Esophagus squamous epithelium (tissue), 5 donors: ENCODE data around the gene SLC38A1. TPM values are rescaled to one million over a fixed set of nuclear protein-coding genes. Genes with fewer than 3 reads are reported as not detected.

Source experiments
- DNase-seq: peaks from one replicate; lab custom pipeline; 2025; lab: John Stamatoyannopoulos, UW
- H3K27ac ChIP-seq, 4 donors: fragments of 200-600 bp; sonication (generic); one replicate each; pipeline ENCODE4 v1.5.1; 2016 to 2019; ENCODE audit warnings: mild to moderate bottlenecking in 1 of 4
- H3K27me3 ChIP-seq, 4 donors: fragments of 200-600 bp; sonication (generic); 1 replicate in 3 of 4; 2 replicates in 1 of 4; pipeline versions ENCODE4 v1.5.1 to v1.6.0; 2017 to 2021; ENCODE audit warnings: antibody characterized with exemption in 1 of 4
- H3K36me3 ChIP-seq, 3 donors: fragments of 200-600 bp; sonication (generic); one replicate each; pipeline ENCODE4 v1.5.1; 2016 to 2019
- H3K4me1 ChIP-seq, 3 donors: fragments of 200-600 bp; sonication (generic); one replicate each; pipeline ENCODE4 v1.5.1; 2017 to 2019
- H3K4me3 ChIP-seq, 4 donors: fragments of 200-600 bp; sonication (generic); 1 replicate in 3 of 4; 2 replicates in 1 of 4; pipeline ENCODE4 v1.5.1; 2016 to 2019; ENCODE audit warnings: mild to moderate bottlenecking in 2 of 4, moderate library complexity in 1 of 4
- H3K9me3 ChIP-seq, 3 donors: fragments of 200-600 bp; sonication (generic); one replicate each; pipeline ENCODE4 v1.5.1; 2016 to 2019
- POLR2A ChIP-seq, 4 donors: fragments of 450-650 bp; IDR thresholded peaks; one replicate each; pipeline ENCODE4 v1.6.1; 2017; ENCODE audit warnings: antibody characterized with exemption in 4 of 4, mild to moderate bottlenecking in 4 of 4, moderate library complexity in 3 of 4
- WGBS, 2 donors: methylation state at CpG; one replicate each; pipeline ENCODE4 v1.1.5; 2018; 5-methylcytosine and 5-hydroxymethylcytosine counted together
- intact Hi-C: fragments of 100-400 bp; cut with DNase I; formaldehyde crosslinking; loops from one replicate; pipeline ENCODE4 v1.15.0; 2022
- total RNA-seq, 4 donors: library from RNA; depleted of rRNA; stranded (reverse); fragments of >200 nt; gene quantifications; one replicate each; pipeline ENCODE4 v1.1.0, GENCODE V29; 2016
- TF ChIP-seq, protein P1 (sequence below), 6 experiments: fragments of 450-650 bp in 4 of 6; fragments of 200-600 bp in 2 of 6; sonication (generic) in 2 of 6; IDR thresholded peaks; one replicate each; pipeline ENCODE4 v1.5.1; 2016 to 2019; ENCODE audit warnings: antibody characterized with exemption in 6 of 6, mild to moderate bottlenecking in 4 of 6, moderate library complexity in 4 of 6
- donor health status: DM: yes; HTN: yes; CAD: no.

Gene SLC38A1
- total RNA-seq, 4 donors from 2014 or later: 23.3 to 88.7 (median 73.3) TPM

DNA sequence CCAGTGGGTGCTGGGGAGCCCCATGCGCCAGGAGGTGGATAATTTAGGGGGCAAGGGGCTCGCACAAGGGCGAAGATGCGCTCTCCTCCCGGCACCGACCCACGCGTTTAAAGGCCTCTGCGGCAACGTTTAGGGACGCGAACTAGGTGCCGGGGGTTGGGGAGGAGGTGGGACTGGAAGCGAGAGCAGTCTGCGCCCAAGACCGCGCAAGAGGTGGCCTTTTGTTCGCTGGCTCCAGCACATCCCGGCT is 1.3 kb downstream of the SLC38A1 start:
- DNase-seq: no peak
- 0 to 3% methylated on average over 1 to 16 of the region's 19 CpGs for WGBS, 2 donors
- H3K4me1 ChIP-seq: peaks cover 7 to 75% (median 10%) of the 10 kb centered on the region in 3 donors
- H3K36me3 ChIP-seq: no peaks in the 10 kb centered on the region
- H3K9me3 ChIP-seq: no peaks in the 10 kb centered on the region
- peak overlapping the region; percentile 85 to 94 (median 92) for H3K27ac ChIP-seq
- H3K4me3 ChIP-seq: peak overlapping the region; percentile 65 to 87 (median 72)
- intact Hi-C loops: no loop called here
- no peaks in the 10 kb centered on the region for H3K27me3 ChIP-seq
- TF ChIP-seq, protein P1, sequence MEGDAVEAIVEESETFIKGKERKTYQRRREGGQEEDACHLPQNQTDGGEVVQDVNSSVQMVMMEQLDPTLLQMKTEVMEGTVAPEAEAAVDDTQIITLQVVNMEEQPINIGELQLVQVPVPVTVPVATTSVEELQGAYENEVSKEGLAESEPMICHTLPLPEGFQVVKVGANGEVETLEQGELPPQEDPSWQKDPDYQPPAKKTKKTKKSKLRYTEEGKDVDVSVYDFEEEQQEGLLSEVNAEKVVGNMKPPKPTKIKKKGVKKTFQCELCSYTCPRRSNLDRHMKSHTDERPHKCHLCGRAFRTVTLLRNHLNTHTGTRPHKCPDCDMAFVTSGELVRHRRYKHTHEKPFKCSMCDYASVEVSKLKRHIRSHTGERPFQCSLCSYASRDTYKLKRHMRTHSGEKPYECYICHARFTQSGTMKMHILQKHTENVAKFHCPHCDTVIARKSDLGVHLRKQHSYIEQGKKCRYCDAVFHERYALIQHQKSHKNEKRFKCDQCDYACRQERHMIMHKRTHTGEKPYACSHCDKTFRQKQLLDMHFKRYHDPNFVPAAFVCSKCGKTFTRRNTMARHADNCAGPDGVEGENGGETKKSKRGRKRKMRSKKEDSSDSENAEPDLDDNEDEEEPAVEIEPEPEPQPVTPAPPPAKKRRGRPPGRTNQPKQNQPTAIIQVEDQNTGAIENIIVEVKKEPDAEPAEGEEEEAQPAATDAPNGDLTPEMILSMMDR (IDR thresholded peaks at IDR 0.05): no peak
- TF ChIP-seq POLR2A (IDR thresholded peaks at IDR 0.05): no peak

DNA sequence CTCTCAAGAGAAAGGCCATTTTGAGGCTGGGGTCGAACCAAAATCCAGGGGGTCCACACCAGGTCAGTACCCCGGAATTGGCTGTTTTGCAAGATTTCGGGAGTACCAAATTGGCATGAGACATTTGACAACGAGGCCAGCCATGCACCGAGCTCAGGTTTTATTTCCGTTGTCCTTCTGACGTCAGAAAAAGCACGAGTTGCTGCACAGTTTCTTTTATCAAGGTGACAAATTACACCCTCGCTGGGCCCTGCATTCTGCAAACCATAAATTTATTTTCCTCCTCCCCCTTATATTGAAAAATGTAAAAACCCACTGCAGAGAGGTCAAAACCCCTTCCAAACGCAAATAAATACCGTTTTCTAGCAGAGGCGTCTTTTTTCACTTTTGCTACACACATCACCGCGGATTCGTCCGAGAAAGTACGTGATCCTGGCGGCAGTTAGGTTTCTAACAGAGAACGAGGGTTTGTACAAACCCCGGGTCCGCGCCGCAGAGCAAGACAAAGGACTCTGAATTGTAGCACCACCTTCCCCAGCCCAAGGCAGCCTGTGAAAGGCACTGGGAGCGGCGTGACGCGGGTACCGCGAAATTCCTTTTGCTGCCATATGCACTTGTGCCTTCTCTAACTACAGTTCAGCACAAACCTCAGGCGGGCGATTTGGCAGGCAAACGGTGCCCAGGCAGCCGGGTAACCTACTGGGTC is 1.8 kb downstream of the SLC38A1 start:
- WGBS, 2 donors: 6 to 8% methylated on average over 26 to 33 of the region's 33 CpGs
- intact Hi-C loops: no loop called here
- Histone ChIP-seq H3K4me3 (peak overlapping the region; percentile 65 to 87 (median 72)), H3K9me3 (no peaks in the 10 kb centered on the region), H3K27ac (peak overlapping the region; percentile 85 to 94 (median 92)), H3K27me3 (no peaks in the 10 kb centered on the region), H3K36me3 (no peaks in the 10 kb centered on the region), H3K4me1 (peaks cover 7 to 77% (median 10%) of the 10 kb centered on the region in 3 donors)
- DNase-seq: no peak
- peak in 1 of 4 donors; percentile 45 for TF ChIP-seq POLR2A (IDR thresholded peaks at IDR 0.05)
- TF ChIP-seq, protein P1 (IDR thresholded peaks at IDR 0.05): no peak

DNA sequence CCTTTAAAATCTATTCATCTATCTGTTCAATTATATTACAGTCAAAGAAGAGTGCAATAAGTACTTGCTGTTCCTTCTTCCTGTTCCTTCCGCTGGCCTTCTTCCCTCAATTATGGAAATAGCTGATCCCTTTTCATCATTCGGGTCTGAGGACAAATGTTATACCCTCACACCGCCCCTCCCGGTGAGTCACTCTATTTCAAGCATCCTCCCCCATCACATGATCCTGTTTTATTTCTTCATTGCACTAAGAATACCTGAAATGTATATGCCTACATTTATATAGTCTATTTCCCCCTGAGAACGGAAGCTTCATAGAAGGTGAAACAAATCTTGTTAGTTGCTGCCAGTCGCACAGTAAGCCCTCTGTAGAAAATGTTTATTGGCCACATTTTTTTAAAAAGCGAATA is 2.5 kb downstream of the SLC38A1 start:
- 16 to 30% methylated on average over 7 of the region's 7 CpGs for WGBS, 2 donors
- Histone ChIP-seq H3K4me1 (peaks cover 7 to 83% (median 10%) of the 10 kb centered on the region in 3 donors), H3K9me3 (no peaks in the 10 kb centered on the region), H3K27ac (peak overlapping the region; percentile 62 to 94 (median 88)), H3K27me3 (no peaks in the 10 kb centered on the region), H3K4me3 (peak overlapping the region; percentile 65 to 87 (median 72)), H3K36me3 (no peaks in the 10 kb centered on the region)
- intact Hi-C loops: no loop called here
- no peak for DNase-seq
- no peak for TF ChIP-seq POLR2A (IDR thresholded peaks at IDR 0.05)
- TF ChIP-seq, protein P1 (IDR thresholded peaks at IDR 0.05): no peak

DNA sequence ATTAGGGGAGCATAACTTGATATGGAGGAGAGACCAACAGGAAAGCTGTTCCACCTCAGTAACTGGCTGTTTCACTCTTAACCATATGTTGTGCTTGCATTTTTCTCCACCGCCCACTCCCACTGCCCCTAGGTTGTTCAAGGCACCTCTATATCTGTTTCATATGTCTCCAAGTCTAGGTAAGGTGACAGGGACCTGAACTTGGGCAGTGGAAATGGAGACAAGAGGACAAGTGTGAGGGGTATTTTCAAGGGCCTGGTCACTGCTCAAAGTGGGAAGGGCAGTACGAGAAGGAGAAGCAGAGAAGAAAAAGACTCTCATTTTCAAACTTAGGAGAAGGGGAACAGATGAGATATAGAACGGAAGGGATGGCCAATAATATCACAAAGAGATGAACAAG is 3.1 kb downstream of the SLC38A1 start:
- Histone ChIP-seq H3K4me1 (peaks cover 7 to 89% (median 10%) of the 10 kb centered on the region in 3 donors), H3K27me3 (no peaks in the 10 kb centered on the region), H3K4me3 (peak overlapping the region in 2 of 4 donors; percentile 68 to 87), H3K9me3 (no peaks in the 10 kb centered on the region), H3K36me3 (no peaks in the 10 kb centered on the region), H3K27ac (peak overlapping the region in 1 of 4 donors; percentile 91)
- intact Hi-C loops: no loop called here
- no peak for DNase-seq
- WGBS, 2 donors: 75 to 86% methylated on average over 3 of the region's 3 CpGs
- TF ChIP-seq, protein P1 (IDR thresholded peaks at IDR 0.05): no peak
- TF ChIP-seq POLR2A (IDR thresholded peaks at IDR 0.05): no peak

DNA sequence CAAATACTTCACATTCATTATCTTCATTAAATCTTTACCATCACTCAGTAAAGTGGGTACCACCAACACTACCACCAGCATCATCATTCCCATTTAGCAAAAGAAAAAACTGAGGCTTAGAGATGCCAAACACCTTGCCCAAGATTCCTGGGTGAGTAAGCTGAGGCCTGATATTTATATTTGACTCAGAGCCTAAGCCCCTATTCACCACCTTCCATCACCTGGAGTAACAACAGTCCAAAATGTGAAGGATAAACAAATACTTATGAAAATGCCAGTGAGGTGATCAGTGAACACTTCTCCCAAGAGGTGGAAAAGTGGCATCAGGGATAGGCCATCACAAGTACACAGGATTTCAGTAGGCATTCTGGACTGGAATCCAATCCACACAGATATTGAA is 3.7 kb downstream of the SLC38A1 start:
- Histone ChIP-seq H3K9me3 (no peaks in the 10 kb centered on the region), H3K36me3 (no peaks in the 10 kb centered on the region), H3K27me3 (no peaks in the 10 kb centered on the region), H3K4me1 (peaks cover 10 to 95% (median 12%) of the 10 kb centered on the region in 3 donors), H3K4me3 (no peak overlapping the region), H3K27ac (no peak overlapping the region)
- TF ChIP-seq POLR2A (IDR thresholded peaks at IDR 0.05): no peak
- TF ChIP-seq, protein P1 (IDR thresholded peaks at IDR 0.05): no peak
- no peak for DNase-seq
- intact Hi-C loops: no loop called here
